ENCODE data around the gene EHHADH. TPM values are rescaled to one million over a fixed set of nuclear protein-coding genes. Genes with fewer than 3 reads are reported as not detected.

Gene EHHADH
- total and polyA plus RNA-seq, 11 donors, result 5.1 to 26.0 (median 14.3) TPM

GRCh38 chr3:185197068-185197467 is 56.8 kb downstream of the EHHADH start:
- intact Hi-C loops (cut with DNase I), result no loop called here
- 91 to 93% (median 92%) methylated on average over 2 of the region's 2 CpGs for WGBS, 4 donors
- no peaks in the 10 kb centered on the region for H3K27me3 ChIP-seq

GRCh38 chr3:185195652-185196051 is 58.2 kb downstream of the EHHADH start:
- Histone ChIP-seq H3K4me1 (no peaks in the 10 kb centered on the region), H3K27ac (no peak overlapping the region), H3K27me3 (no peaks in the 10 kb centered on the region), H3K4me3 (no peak overlapping the region), H3K36me3 (peaks cover 0 to 19% (median 7%) of the 10 kb centered on the region in 9 donors), H3K9me3 (peaks cover 0 to 8% (median 0%) of the 10 kb centered on the region in 12 donors)
- intact Hi-C loops (cut with DNase I), result no loop called here
- ATAC-seq (no peak), DNase-seq (no peak)
- 94 to 97% (median 96%) methylated on average over 4 of the region's 4 CpGs for WGBS, 4 donors
- no peak for TF ChIP-seq CTCF (IDR thresholded peaks at IDR 0.05)
- TF ChIP-seq POLR2A (IDR thresholded peaks at IDR 0.05), result no peak

More at GRCh38 chr3:185197068-185197467, 56.8 kb downstream of the EHHADH start:
- TF ChIP-seq POLR2A (IDR thresholded peaks at IDR 0.05) (no peak), CTCF (IDR thresholded peaks at IDR 0.05) (no peak)
- Histone ChIP-seq H3K4me1 (no peaks in the 10 kb centered on the region), H3K9me3 (peaks cover 0 to 8% (median 0%) of the 10 kb centered on the region in 12 donors), H3K27ac (no peak overlapping the region), H3K4me3 (no peak overlapping the region), H3K36me3 (peaks cover 0 to 26% (median 13%) of the 10 kb centered on the region in 9 donors)
- DNase-seq, result no peak
- ATAC-seq, result no peak

DNA sequence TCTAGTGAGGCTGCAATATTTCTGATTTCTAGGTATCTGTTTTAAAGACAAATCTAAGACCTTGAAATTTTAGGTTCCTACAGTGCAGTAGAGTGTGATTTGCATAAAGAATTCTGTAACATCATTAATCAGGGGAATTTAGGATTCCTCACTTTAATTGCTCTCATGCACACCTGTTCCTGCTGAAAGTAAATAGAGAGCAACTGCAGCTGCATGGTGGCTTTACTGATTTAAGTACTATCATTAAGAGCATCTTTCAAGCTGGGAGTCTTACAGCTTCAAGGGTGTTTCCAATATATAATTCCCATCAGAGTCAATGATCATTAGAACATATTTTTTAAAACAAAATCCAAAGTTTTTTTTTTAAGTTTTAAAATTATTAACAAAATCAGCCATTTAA is 65.0 kb downstream of the EHHADH start:
- no peaks in the 10 kb centered on the region for H3K27me3 ChIP-seq
- DNase-seq (no peak), ATAC-seq (no peak)
- H3K36me3 ChIP-seq, result peaks cover 0 to 16% (median 7%) of the 10 kb centered on the region in 9 donors
- TF ChIP-seq POLR2A (IDR thresholded peaks at IDR 0.05), result no peak
- TF ChIP-seq CTCF (IDR thresholded peaks at IDR 0.05), result no peak
- intact Hi-C loops (cut with DNase I), result no loop called here
- H3K27ac ChIP-seq, result no peak overlapping the region
- no peak overlapping the region for H3K4me3 ChIP-seq
- no peaks in the 10 kb centered on the region for H3K4me1 ChIP-seq
- no peaks in the 10 kb centered on the region for H3K9me3 ChIP-seq

GRCh38 chr3:185187391-185187790 is 66.5 kb downstream of the EHHADH start:
- Histone ChIP-seq H3K4me1 (no peaks in the 10 kb centered on the region), H3K27me3 (no peaks in the 10 kb centered on the region), H3K36me3 (peaks cover 0 to 6% (median 0%) of the 10 kb centered on the region in 9 donors), H3K9me3 (no peaks in the 10 kb centered on the region), H3K27ac (no peak overlapping the region), H3K4me3 (no peak overlapping the region)
- intact Hi-C loops (cut with DNase I), result no loop called here
- no peak for DNase-seq
- no peak for TF ChIP-seq POLR2A (IDR thresholded peaks at IDR 0.05)
- TF ChIP-seq CTCF (IDR thresholded peaks at IDR 0.05), result no peak
- ATAC-seq, result no peak
- WGBS, 4 donors, result 75 to 87% (median 83%) methylated on average over 2 of the region's 2 CpGs

Data from heart left ventricle (tissue), 16 donors.